ENCODE measurements around the gene HKDC1.

The HKDC1 gene

DNA sequence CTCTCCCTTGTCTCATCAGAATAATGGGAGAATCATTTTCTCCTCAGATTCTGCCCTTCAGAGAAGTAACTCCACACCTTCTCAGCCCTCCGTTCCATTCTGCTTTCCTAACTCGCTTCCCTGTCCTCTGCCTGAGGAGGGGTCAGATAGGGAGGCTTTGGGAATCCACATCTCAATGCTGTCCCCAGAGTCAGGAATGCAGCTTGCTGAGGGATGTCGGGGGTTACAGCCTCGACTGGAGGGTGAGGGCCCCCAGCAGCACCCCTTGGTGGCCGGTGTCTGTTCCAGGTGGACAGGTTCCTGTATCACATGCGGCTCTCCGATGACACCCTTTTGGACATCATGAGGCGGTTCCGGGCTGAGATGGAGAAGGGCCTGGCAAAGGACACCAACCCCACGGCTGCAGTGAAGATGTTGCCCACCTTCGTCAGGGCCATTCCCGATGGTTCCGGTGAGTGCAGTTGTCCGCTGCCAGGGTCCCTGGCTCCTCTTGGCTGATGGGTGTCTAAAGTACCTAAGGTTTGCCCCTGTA, 6.9 kb downstream of the HKDC1 start:
- Mint-ChIP-seq H3K4me1 (ENCODE audit: low read depth) (peaks cover 67% of the 10 kb centered on the region), H3K36me3 (ENCODE audit: low read depth) (no peaks in the 10 kb centered on the region), H3K27ac (no peak overlapping the region), H3K27me3 (ENCODE audit: low read depth) (no peaks in the 10 kb centered on the region), H3K9me3 (no peaks in the 10 kb centered on the region), H3K4me3 (no peak overlapping the region)

DNA sequence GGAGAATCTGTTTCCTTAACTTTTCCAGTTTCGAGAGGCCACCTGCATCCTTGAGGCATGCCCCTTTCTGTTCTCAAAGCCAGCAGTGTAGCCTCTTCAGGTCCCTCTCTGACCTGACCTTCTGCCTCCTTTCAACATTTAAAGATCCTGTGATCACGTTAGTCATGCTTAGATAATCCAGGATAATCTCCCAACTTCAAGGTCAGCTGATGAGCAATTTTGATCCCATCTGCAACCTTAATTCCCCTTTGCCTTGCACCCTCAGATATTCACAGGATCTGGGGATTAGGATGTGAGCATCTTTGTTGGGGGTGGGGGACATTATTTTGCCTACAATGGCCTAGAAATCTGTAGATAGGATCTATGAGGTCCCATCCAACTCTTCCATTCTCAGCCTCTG, 8.0 kb downstream of the HKDC1 start:
- Mint-ChIP-seq H3K9me3 (no peaks in the 10 kb centered on the region), H3K4me1 (ENCODE audit: low read depth) (peaks cover 67% of the 10 kb centered on the region), H3K27ac (peak overlapping the region; percentile 97), H3K4me3 (peak overlapping the region; percentile 83), H3K36me3 (ENCODE audit: low read depth) (peaks cover 2% of the 10 kb centered on the region), H3K27me3 (ENCODE audit: low read depth) (peaks cover 3% of the 10 kb centered on the region)

DNA sequence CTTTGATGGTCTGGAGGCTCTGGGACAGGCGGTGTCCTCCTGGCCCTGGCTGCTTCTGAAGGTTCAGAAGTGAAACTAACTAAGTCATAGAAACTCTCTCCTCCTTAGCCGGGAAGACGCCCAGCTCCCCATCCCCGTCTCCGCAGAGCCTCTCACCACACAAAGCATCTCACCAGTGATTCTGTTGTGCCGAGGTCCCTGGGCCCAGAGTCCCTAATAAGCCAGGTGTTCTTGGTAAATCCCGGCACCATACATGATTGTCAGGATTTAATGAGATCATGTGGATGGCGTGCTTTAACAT, 9.4 kb downstream of the HKDC1 start:
- H3K4me1 Mint-ChIP-seq (ENCODE audit: low read depth), result peaks cover 70% of the 10 kb centered on the region
- peak overlapping the region; percentile 97 for H3K27ac Mint-ChIP-seq
- peak overlapping the region; percentile 83 for H3K4me3 Mint-ChIP-seq
- no peaks in the 10 kb centered on the region for H3K9me3 Mint-ChIP-seq
- H3K27me3 Mint-ChIP-seq (ENCODE audit: low read depth), result peaks cover 3% of the 10 kb centered on the region
- H3K36me3 Mint-ChIP-seq (ENCODE audit: low read depth), result peaks cover 2% of the 10 kb centered on the region

DNA sequence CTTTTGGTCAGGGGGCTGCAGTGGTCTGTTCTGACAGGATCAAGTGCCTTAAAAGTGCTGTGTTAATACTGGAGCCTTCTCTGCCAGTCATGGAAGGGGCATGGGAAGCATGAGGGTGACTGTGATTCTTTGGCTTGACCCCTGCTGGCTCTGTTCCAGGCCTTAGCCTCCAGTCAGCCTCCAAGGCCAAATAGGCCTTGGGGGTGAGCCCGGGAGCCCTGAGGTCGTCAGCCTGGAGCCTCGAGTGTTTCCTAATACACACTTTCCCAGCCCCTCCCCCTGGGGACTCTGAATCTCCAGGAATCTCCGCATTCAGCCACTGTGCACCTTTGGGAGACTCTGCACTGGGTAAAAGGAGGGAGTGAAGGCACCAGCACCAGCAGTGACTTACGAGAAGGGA, 10.0 kb downstream of the HKDC1 start:
- H3K9me3 Mint-ChIP-seq, result no peaks in the 10 kb centered on the region
- H3K27ac Mint-ChIP-seq, result peak overlapping the region; percentile 97
- H3K36me3 Mint-ChIP-seq (ENCODE audit: low read depth), result peaks cover 2% of the 10 kb centered on the region
- H3K4me3 Mint-ChIP-seq, result peak overlapping the region; percentile 83
- peaks cover 67% of the 10 kb centered on the region for H3K4me1 Mint-ChIP-seq (ENCODE audit: low read depth)
- H3K27me3 Mint-ChIP-seq (ENCODE audit: low read depth), result peaks cover 3% of the 10 kb centered on the region

DNA sequence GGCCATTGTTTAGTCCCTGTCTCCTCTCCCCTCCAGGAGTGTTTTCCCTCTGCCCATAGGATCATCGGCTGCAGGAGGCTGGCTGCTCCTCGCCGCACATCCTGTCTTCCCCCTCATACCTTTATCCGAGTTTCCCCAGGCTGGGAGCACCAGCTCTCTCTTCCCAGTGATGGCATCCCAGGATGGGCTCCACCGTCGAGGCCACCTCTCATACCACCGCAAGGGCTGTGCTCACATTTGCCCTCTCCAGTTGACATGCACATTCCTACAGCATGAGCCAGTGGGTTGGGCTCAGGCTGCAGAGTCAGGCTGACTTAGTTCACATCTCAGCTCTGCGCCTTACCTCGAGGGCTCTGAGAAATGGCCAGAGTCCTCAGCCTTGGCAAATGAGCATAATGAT, 12.1 kb downstream of the HKDC1 start:
- Mint-ChIP-seq H3K36me3 (ENCODE audit: low read depth) (peaks cover 2% of the 10 kb centered on the region), H3K4me1 (ENCODE audit: low read depth) (peaks cover 55% of the 10 kb centered on the region), H3K27me3 (ENCODE audit: low read depth) (peaks cover 3% of the 10 kb centered on the region), H3K4me3 (peak overlapping the region; percentile 72), H3K9me3 (no peaks in the 10 kb centered on the region), H3K27ac (peak overlapping the region; percentile 77)

DNA sequence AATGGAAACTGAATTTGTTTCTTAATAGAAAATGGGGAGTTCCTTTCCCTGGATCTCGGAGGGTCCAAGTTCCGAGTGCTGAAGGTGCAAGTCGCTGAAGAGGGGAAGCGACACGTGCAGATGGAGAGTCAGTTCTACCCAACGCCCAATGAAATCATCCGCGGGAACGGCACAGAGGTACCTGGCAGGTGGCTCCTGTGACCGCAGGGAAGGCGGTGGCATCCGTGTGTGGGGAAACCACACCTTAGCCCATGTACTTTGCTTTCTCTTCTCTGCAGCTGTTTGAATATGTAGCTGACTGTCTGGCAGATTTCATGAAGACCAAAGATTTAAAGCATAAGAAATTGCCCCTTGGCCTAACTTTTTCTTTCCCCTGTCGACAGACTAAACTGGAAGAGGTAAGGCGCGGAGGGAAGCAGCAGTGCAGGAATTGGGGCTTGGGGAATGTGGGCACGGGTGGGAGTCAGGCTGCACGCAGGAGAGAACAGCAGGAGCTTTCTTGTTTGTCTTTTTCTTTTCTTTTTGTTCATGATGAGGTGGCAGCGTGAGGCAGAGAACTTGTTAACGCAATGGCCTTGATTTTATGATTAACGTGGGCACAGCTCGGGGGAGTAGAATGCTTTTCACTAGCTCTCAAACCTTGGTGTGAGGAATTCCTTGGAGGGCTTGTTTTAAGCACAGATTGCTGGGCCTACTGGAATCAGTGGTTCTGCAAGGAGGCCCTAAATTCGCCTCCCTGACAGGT, 12.8 kb downstream of the HKDC1 start:
- Mint-ChIP-seq H3K27ac (peak overlapping the region; percentile 77), H3K4me3 (peak overlapping the region; percentile 72), H3K9me3 (no peaks in the 10 kb centered on the region), H3K4me1 (ENCODE audit: low read depth) (peaks cover 53% of the 10 kb centered on the region), H3K36me3 (ENCODE audit: low read depth) (peaks cover 2% of the 10 kb centered on the region), H3K27me3 (ENCODE audit: low read depth) (peaks cover 3% of the 10 kb centered on the region)

DNA sequence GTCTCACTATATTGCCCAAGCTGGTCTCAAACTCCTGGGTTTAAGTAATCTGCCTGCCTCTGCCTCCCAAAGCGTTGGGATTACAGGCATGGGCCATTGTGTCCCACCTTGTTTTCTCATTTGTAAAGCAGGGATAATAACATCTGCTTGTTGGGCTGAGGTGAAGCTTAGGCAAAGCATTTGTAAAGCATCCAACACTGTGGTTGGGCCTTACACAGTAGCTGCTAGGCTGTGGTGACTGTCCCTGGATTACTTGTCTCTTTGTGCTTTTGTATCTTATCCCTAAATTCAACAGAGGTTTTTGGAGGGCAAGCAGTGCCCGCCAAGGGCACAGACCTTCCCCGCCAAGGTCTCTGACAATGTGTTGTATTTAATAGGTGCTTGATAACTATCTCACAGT, 14.3 kb downstream of the HKDC1 start:
- Mint-ChIP-seq H3K9me3 (no peaks in the 10 kb centered on the region), H3K4me3 (no peak overlapping the region), H3K27ac (no peak overlapping the region), H3K36me3 (ENCODE audit: low read depth) (peaks cover 2% of the 10 kb centered on the region), H3K27me3 (ENCODE audit: low read depth) (peaks cover 3% of the 10 kb centered on the region), H3K4me1 (ENCODE audit: low read depth) (peaks cover 41% of the 10 kb centered on the region)

DNA sequence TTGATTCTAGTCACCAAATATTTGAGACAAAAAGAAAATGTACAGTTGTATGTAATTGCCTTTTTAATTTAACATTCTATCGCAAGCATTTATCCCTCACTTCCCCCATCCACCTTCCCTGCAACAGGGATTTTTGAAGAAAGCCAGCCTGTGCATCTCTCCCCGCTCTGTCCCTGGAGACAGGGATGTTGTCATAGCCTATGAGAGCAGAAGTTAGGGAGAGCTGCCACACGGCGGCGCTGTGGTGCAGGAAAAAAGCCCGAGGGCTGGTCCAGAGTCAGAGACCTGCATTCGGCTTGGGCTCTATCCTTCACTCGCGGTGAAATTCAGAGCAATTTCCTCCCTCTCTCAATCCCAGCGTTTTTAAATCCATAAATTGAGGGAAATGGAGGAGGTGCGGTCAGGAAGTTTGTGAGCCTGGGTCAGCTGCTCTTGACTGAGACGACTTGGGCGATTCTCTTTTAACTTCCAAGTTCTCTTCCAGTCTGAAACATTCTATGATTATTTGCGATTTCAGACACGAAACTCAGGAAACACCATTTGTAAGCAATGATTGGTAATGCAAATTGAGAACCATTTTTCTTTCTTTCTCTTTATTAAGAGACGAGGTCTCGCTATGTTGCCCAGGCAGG, 17.5 kb downstream of the HKDC1 start:
- Mint-ChIP-seq H3K9me3 (no peaks in the 10 kb centered on the region), H3K4me1 (ENCODE audit: low read depth) (peaks cover 23% of the 10 kb centered on the region), H3K27ac (no peak overlapping the region), H3K36me3 (ENCODE audit: low read depth) (no peaks in the 10 kb centered on the region), H3K4me3 (no peak overlapping the region), H3K27me3 (ENCODE audit: low read depth) (no peaks in the 10 kb centered on the region)

DNA sequence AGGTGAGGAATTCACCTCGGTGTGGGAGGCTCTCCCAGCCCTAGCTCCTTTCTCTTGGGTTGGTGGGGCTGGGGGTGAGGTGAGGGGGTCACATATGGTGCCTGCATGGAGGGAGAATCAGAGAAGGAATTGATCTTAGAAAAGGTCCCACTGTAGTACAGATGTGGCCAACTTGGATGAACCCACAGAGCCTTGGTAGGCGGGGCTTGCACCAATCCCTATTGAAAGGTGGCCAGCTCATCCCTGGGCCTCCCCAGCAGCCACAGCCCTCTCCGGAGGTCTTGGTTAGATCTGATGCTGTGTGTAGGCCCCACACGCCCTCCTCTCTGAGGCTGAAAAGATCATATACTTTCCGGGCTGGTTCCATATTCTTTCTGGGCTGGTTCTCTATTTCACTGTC, 19.0 kb downstream of the HKDC1 start:
- H3K4me1 Mint-ChIP-seq (ENCODE audit: low read depth), result peaks cover 14% of the 10 kb centered on the region
- H3K4me3 Mint-ChIP-seq, result no peak overlapping the region
- H3K9me3 Mint-ChIP-seq, result no peaks in the 10 kb centered on the region
- H3K36me3 Mint-ChIP-seq (ENCODE audit: low read depth), result no peaks in the 10 kb centered on the region
- no peaks in the 10 kb centered on the region for H3K27me3 Mint-ChIP-seq (ENCODE audit: low read depth)
- H3K27ac Mint-ChIP-seq, result no peak overlapping the region

DNA sequence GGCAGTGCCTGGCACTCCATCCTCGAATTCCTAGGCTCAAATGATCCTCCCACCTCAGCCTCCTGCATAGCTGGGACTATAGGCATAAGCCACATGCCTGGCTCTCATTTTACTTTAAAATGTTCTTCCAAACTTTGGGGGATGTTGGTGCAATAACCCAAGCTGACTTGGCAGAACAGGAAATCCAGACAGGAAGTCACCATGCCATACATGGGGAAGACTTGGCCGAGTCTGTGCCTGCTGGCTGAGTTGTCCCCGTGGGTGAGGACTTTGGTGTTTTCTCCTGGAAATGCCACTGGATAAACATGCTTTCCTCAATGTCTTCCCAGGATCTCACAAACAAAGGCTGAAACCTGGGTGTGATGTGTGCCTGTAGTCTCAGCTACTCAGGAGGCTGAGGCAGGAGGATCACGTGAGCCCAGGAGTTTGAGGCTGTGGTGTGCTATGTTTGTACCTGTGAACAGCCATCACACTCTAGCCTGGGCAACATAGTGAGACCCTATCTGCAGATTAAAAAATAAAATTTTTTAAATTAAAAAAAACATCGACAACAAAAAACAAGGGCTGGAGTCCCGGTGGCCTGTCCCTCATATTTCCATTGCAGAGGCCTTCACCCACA, 19.8 kb downstream of the HKDC1 start:
- Mint-ChIP-seq H3K4me1 (ENCODE audit: low read depth) (peaks cover 12% of the 10 kb centered on the region), H3K27me3 (ENCODE audit: low read depth) (no peaks in the 10 kb centered on the region), H3K27ac (no peak overlapping the region), H3K9me3 (no peaks in the 10 kb centered on the region), H3K4me3 (no peak overlapping the region), H3K36me3 (ENCODE audit: low read depth) (no peaks in the 10 kb centered on the region)

DNA sequence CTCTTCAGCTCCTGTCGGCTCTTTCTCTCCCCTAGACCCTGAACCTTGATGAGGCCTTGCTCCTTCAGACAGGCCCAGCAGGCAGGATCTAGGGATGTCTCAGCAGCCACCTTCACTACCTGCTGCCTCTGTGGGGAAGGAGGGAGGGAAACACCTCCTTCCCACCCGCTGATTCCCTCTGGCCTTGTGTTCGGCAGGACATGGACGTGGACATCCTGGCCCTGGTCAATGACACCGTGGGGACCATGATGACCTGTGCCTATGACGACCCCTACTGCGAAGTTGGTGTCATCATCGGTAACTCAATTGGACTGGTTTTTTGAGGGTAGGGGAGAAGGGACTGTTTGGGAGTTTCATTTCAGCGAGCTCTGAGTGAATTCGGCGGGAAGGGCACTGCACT, 20.3 kb downstream of the HKDC1 start:
- no peaks in the 10 kb centered on the region for H3K9me3 Mint-ChIP-seq
- H3K27me3 Mint-ChIP-seq (ENCODE audit: low read depth), result no peaks in the 10 kb centered on the region
- H3K4me3 Mint-ChIP-seq, result no peak overlapping the region
- peaks cover 10% of the 10 kb centered on the region for H3K4me1 Mint-ChIP-seq (ENCODE audit: low read depth)
- H3K36me3 Mint-ChIP-seq (ENCODE audit: low read depth), result no peaks in the 10 kb centered on the region
- no peak overlapping the region for H3K27ac Mint-ChIP-seq

DNA sequence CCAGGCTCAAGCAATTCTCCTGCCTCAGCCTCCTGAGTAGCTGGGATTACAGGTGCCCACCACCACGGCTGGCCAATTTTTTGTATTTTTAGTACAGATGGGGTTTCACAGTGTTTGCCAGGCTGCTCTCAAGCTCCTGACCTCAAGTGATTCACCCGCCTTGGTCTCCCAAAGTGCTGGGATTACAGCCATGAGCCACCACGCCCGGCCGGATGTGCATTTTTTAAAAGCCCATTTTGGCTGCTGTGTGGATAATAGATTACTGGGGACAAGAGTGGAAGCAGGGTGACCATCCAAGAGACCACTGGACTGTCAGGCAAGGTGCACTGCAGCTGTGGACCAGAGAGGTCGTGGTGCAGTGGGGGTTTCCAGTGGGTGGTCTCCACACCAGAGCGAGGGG, 21.4 kb downstream of the HKDC1 start:
- Mint-ChIP-seq H3K27me3 (ENCODE audit: low read depth) (no peaks in the 10 kb centered on the region), H3K4me1 (ENCODE audit: low read depth) (peaks cover 10% of the 10 kb centered on the region), H3K9me3 (no peaks in the 10 kb centered on the region), H3K4me3 (no peak overlapping the region), H3K36me3 (ENCODE audit: low read depth) (no peaks in the 10 kb centered on the region), H3K27ac (no peak overlapping the region)

DNA sequence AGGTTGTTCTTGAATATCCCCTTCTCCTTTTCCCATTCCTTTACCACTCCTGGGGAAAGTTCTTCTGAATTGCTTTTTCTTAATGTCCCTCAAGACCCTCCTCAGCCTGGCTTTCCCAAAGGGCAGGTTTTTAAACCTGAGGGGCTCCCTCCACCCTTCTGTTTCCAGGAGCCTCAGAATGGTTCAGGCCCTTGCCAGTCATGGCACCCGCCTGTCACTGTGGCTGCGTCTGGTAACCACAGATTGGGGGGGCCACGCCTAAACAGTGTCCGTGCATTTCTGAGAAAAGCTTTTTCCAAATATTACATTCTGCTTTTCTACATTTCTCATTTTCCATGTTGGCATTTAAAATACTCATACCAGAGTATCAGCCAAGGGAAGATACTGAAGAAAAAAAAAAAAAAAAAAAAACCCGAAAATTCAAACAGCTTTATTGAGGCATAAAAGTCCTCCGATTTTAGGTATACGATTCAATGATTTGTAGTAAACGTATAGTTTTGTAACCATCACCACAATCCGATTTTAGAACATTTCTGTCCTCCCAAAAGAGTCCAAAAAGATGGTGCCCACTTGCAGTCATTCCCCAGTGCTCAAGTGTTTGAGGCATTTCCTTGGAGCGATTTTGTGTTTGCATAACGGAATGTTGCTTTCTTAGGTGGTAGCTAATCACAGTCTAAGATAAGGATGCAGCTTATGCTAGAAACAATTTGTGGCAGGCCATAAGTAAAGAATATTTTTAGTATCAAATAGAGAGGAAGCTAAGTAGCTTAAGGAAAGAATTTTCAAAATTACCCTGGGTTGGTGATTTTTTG, 22.1 kb downstream of the HKDC1 start:
- Mint-ChIP-seq H3K27me3 (ENCODE audit: low read depth) (no peaks in the 10 kb centered on the region), H3K27ac (no peak overlapping the region), H3K4me3 (no peak overlapping the region), H3K9me3 (no peaks in the 10 kb centered on the region), H3K4me1 (ENCODE audit: low read depth) (peaks cover 10% of the 10 kb centered on the region), H3K36me3 (ENCODE audit: low read depth) (no peaks in the 10 kb centered on the region)

DNA sequence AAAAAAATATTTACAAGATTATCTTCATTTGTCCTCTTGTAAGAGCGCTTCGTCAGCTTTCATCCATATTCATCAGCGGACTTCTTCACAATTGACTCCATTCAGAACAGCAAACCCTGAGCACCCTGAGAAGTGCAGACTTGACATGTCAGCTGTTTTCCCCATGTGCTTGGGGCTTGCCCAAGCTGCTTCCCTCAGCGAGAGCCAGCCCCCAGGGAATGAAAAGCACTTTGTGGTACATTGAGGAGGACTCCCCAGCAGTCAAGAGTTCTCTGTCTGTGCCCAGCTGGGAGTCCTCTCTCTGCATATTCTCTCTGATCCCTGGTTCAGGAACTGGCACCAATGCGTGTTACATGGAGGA, 22.7 kb downstream of the HKDC1 start:
- H3K9me3 Mint-ChIP-seq, result no peaks in the 10 kb centered on the region
- no peaks in the 10 kb centered on the region for H3K27me3 Mint-ChIP-seq (ENCODE audit: low read depth)
- H3K4me1 Mint-ChIP-seq (ENCODE audit: low read depth), result peaks cover 6% of the 10 kb centered on the region
- no peak overlapping the region for H3K4me3 Mint-ChIP-seq
- H3K27ac Mint-ChIP-seq, result no peak overlapping the region
- H3K36me3 Mint-ChIP-seq (ENCODE audit: low read depth), result no peaks in the 10 kb centered on the region
